IMR-90 (cell line): ENCODE data around the gene FTO. TPM values are rescaled to one million over a fixed set of nuclear protein-coding genes. Genes with fewer than 3 reads are reported as not detected.

Experiments used
- ATAC-seq: fragments of 200-7000 bp; cut with Tn5 transposase; 2 replicates; pipeline ENCODE4 v1.9.1; 2020; ENCODE audit warnings: low read depth, mild to moderate bottlenecking, moderate library complexity
- BruUV-seq: library from RNA; stranded (reverse); fragments of 400-500 nt; replicated peaks from 2 replicates; lab custom pipeline; 2021; lab: Mats Ljungman, UMichigan
- CTCF ChIA-PET: fragments of 300-600 bp; formaldehyde crosslinking; extraction: SDS; loops from one replicate; lab custom pipeline; 2021; ENCODE audit warnings: antibody characterized with exemption; lab: Yijun Ruan, JAX
- POLR2A ChIA-PET: fragments of 300-600 bp; sonication (Branson Sonifier 250); formaldehyde crosslinking; loops from one replicate; lab custom pipeline; 2022; ENCODE audit warnings: antibody characterized with exemption; ENCODE audit not compliant: unreplicated experiment; lab: Charles Lee
- DNase-seq: peaks from one replicate; pipeline ENCODE4 v3.0.0; 2013
- H2AFZ ChIP-seq: replicated peaks from 2 replicates; pipeline ENCODE3; 2013; ENCODE audit warnings: low read length, mild to moderate bottlenecking; ENCODE audit not compliant: poor library complexity
- H2AK5ac ChIP-seq: 2 replicates; pipeline ENCODE4 v1.6.1; 2013; ENCODE audit warnings: low read depth, low read length, inconsistent platforms
- H2AK9ac ChIP-seq: replicated peaks from 2 replicates; pipeline ENCODE3; 2013; ENCODE audit warnings: mild to moderate bottlenecking, low read depth, low read length, moderate library complexity; ENCODE audit not compliant: poor library complexity
- H2BK120ac ChIP-seq: 2 replicates; pipeline ENCODE4 v1.6.1; 2013; ENCODE audit warnings: low read depth, low read length, inconsistent platforms
- H2BK15ac ChIP-seq: 3 replicates; pipeline ENCODE4 v1.6.1; 2013; ENCODE audit warnings: low read depth, low read length, inconsistent platforms
- H2BK20ac ChIP-seq: 2 replicates; pipeline ENCODE4 v1.6.1; 2013; ENCODE audit warnings: low read depth, mild to moderate bottlenecking, inconsistent platforms, low read length, moderate library complexity
- H2BK5ac ChIP-seq: 2 replicates; pipeline ENCODE4 v1.6.1; 2013; ENCODE audit warnings: mild to moderate bottlenecking, low read depth, low read length, inconsistent platforms; ENCODE audit not compliant: poor library complexity, severe bottlenecking
- H3K14ac ChIP-seq: replicated peaks from 2 replicates; pipeline ENCODE4 v1.6.1; 2013; ENCODE audit warnings: low read depth, low read length, inconsistent platforms
- H3K18ac ChIP-seq: 2 replicates; pipeline ENCODE4 v1.6.1; 2013; ENCODE audit warnings: low read depth, low read length, control low read depth
- H3K23ac ChIP-seq: 2 replicates; pipeline ENCODE4 v1.6.1; 2013; ENCODE audit warnings: low read depth, low read length, inconsistent platforms
- H3K27ac ChIP-seq: 2 replicates; pipeline ENCODE4 v1.5.1; 2013; ENCODE audit warnings: mild to moderate bottlenecking, control low read depth, low read length; ENCODE audit not compliant: insufficient read depth
- H3K27me3 ChIP-seq: 2 replicates; pipeline ENCODE4 v1.6.1; 2013; ENCODE audit warnings: low read length; ENCODE audit not compliant: control insufficient read depth, insufficient read depth
- H3K36me3 ChIP-seq: 2 replicates; pipeline ENCODE4 v1.6.1; 2013; ENCODE audit warnings: low read length, mixed read lengths; ENCODE audit not compliant: control insufficient read depth, insufficient read depth
- H3K4ac ChIP-seq: 2 replicates; pipeline ENCODE4 v1.6.1; 2013; ENCODE audit warnings: low read depth, low read length, inconsistent platforms
- H3K4me1 ChIP-seq: 2 replicates; pipeline ENCODE4 v1.6.1; 2013; ENCODE audit warnings: low read length, mixed read lengths; ENCODE audit not compliant: control insufficient read depth, insufficient read depth
- H3K4me2 ChIP-seq: 2 replicates; pipeline ENCODE4 v1.6.1; 2013; ENCODE audit warnings: low read depth, mild to moderate bottlenecking, control low read depth, low read length, moderate library complexity
- H3K4me3 ChIP-seq: 2 replicates; pipeline ENCODE4 v1.5.1; 2013; ENCODE audit warnings: low read depth, mild to moderate bottlenecking, control low read depth, low read length, moderate library complexity; ENCODE audit not compliant: insufficient read depth
- H3K56ac ChIP-seq: 2 replicates; pipeline ENCODE4 v1.6.1; 2013; ENCODE audit warnings: low read length, inconsistent platforms; ENCODE audit not compliant: insufficient read depth; ENCODE audit errors: extremely low read depth
- H3K79me1 ChIP-seq, 2 experiments: 2 replicates each; pipeline ENCODE4 v1.6.1; 2013; ENCODE audit warnings: low read length in 2 of 2, inconsistent platforms in 1 of 2, low read depth in 1 of 2
- H3K9ac ChIP-seq: 2 replicates; pipeline ENCODE4 v1.6.1; 2013; ENCODE audit warnings: low read depth, low read length, control low read depth
- H3K9me1 ChIP-seq: 2 replicates; pipeline ENCODE4 v1.6.1; 2013; ENCODE audit warnings: low read length, inconsistent platforms; ENCODE audit not compliant: insufficient read depth
- H3K9me3 ChIP-seq: 2 replicates; pipeline ENCODE4 v1.6.1; 2013; ENCODE audit warnings: low read length; ENCODE audit not compliant: control insufficient read depth, insufficient read depth
- H4K20me1 ChIP-seq: 2 replicates; pipeline ENCODE4 v1.6.1; 2013; ENCODE audit warnings: low read length, inconsistent platforms; ENCODE audit not compliant: insufficient read depth
- H4K5ac ChIP-seq: 2 replicates; pipeline ENCODE4 v1.6.1; 2013; ENCODE audit warnings: mild to moderate bottlenecking, low read depth, low read length, control low read depth
- H4K8ac ChIP-seq, 2 experiments: 2 replicates each; pipeline ENCODE4 v1.6.1; 2013; ENCODE audit warnings: low read depth in 2 of 2, low read length in 2 of 2, control low read depth in 1 of 2, inconsistent platforms in 1 of 2
- H4K91ac ChIP-seq: 2 replicates; pipeline ENCODE4 v1.6.1; 2013; ENCODE audit warnings: low read depth, low read length, inconsistent platforms; ENCODE audit not compliant: insufficient read depth
- BHLHE40 ChIP-seq: fragments of 150-350 bp; IDR thresholded peaks from 2 replicates; pipeline ENCODE4 v1.6.1; 2016; ENCODE audit warnings: mild to moderate bottlenecking, low read depth, low read length
- CEBPB ChIP-seq: IDR thresholded peaks from 2 replicates; pipeline ENCODE4 v1.6.1; 2012; ENCODE audit warnings: low read depth, low read length, improper control_type of control experiment
- FOS ChIP-seq: fragments of 150-350 bp; IDR thresholded peaks from 2 replicates; pipeline ENCODE4 v1.6.1; 2016; ENCODE audit warnings: low read depth, low read length
- NFE2L2 ChIP-seq: fragments of 150-350 bp; IDR thresholded peaks from 2 replicates; pipeline ENCODE4 v1.6.1; 2016; ENCODE audit warnings: low read depth, mild to moderate bottlenecking, low read length
- RAD21 ChIP-seq: IDR thresholded peaks from 2 replicates; pipeline ENCODE4 v1.6.1; 2012; ENCODE audit warnings: low read length, improper control_type of control experiment
- RFX5 ChIP-seq: IDR thresholded peaks from 2 replicates; pipeline ENCODE4 v1.8.0; 2012; ENCODE audit warnings: low read depth, mild to moderate bottlenecking, low read length, moderate library complexity
- WGBS, 2 experiments: methylation state at CpG; one replicate each; pipeline versions ENCODE4 v1.1.5 to v1.1.7; 2013; ENCODE audit warnings: missing lambda C conversion rate in 2 of 2; ENCODE audit not compliant: insufficient read length in 1 of 2; ENCODE audit errors: extremely low coverage in 2 of 2; 5-methylcytosine and 5-hydroxymethylcytosine counted together
- dilution Hi-C: fragments of 300-500 bp; cut with HindIII; formaldehyde crosslinking; loops from one replicate; pipeline ENCODE4 v1.14.3; 2018; ENCODE audit warnings: low sequenced_read_pairs; ENCODE audit not compliant: unreplicated experiment
- in situ Hi-C: fragments of 300-500 bp; cut with MboI; formaldehyde crosslinking; loops from 3 replicates; pipeline ENCODE4 v1.14.3; 2019; ENCODE audit warnings: low sequenced_read_pairs, inconsistent platforms, mixed read lengths
- intact Hi-C: fragments of 100-400 bp; cut with micrococcal nuclease; formaldehyde crosslinking; loops from 2 replicates; pipeline ENCODE4 v1.10.0; 2022
- polyA plus RNA-seq, 3 experiments: library from polyadenylated mRNA; depleted of rRNA; stranded (reverse); fragments of >200 nt; gene quantifications; 2 replicates each; pipeline ENCODE4 v1.2.3, GENCODE V29; 2012; ENCODE audit warnings: low replicate concordance in 1 of 3
- total RNA-seq: library from RNA; depleted of rRNA; stranded (reverse); fragments of >200 nt; gene quantifications from 2 replicates; pipeline ENCODE4 v1.2.3, GENCODE V29; 2012

Gene FTO
- total and polyA plus RNA-seq, 2 of the 4 experiments (the other 2 are of a cell fraction) = 70.3 to 132 TPM

DNA sequence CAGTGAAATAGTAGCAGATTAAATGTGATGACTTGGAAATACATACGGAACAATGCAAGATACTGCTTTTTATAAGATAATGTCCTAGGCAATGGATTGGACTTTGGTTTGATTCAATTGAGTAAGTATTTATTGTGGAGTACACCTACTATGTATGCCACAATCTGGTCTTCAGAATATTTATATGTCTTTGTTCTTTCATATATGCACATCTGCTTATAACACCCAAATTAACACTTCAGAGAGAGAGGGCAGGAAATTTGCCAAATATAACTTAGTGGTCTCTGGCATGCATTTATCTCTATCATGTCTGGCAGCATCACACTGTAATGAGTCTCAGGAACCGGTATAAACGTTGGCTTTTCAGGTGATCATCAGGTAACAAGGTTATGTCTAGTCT is 17.2 kb upstream of the FTO start:
- in situ Hi-C loops = no loop called here
- no peak overlapping the region for H4K8ac ChIP-seq
- DNase-seq (no peak), ATAC-seq (no peak)
- H2BK5ac ChIP-seq = no peak overlapping the region
- no peak for TF ChIP-seq FOS
- no peak for TF ChIP-seq RFX5
- no peak for TF ChIP-seq CEBPB
- no peak for TF ChIP-seq NFE2L2
- no peak for TF ChIP-seq RAD21
- no peak for TF ChIP-seq BHLHE40
- no peak overlapping the region for H3K4me3 ChIP-seq
- H3K79me1 ChIP-seq = no peaks in the 10 kb centered on the region
- 100% methylated on average over 1 of the region's 3 CpGs; no CpG with 5 or more reads in 1 of the 2 experiments for WGBS, 2 experiments
- no peak overlapping the region for H3K14ac ChIP-seq
- CTCF ChIA-PET = no interaction called here
- no peak overlapping the region for H3K23ac ChIP-seq
- no peak overlapping the region for H4K91ac ChIP-seq
- BruUV-seq = no TSS peak
- H4K20me1 ChIP-seq = no peaks in the 10 kb centered on the region
- no peak overlapping the region for H2BK15ac ChIP-seq
- H3K27ac ChIP-seq = no peak overlapping the region
- H3K4me1 ChIP-seq = no peaks in the 10 kb centered on the region
- H3K9me1 ChIP-seq = no peaks in the 10 kb centered on the region
- H2BK20ac ChIP-seq = no peak overlapping the region
- no peak overlapping the region for H2AFZ ChIP-seq
- no peak overlapping the region for H2AK9ac ChIP-seq
- dilution Hi-C loops = no loop called here
- no peak overlapping the region for H4K5ac ChIP-seq
- no peak overlapping the region for H3K56ac ChIP-seq
- intact Hi-C loops = no loop called here
- peaks cover 2% of the 10 kb centered on the region; the same call in 1 of the 2 replicates for H3K36me3 ChIP-seq
- H2AK5ac ChIP-seq = no peak overlapping the region
- no peak overlapping the region for H3K9ac ChIP-seq
- no peak overlapping the region for H3K4ac ChIP-seq
- POLR2A ChIA-PET = no interaction called here
- no peaks in the 10 kb centered on the region for H3K27me3 ChIP-seq
- H3K18ac ChIP-seq = no peak overlapping the region
- no peaks in the 10 kb centered on the region for H3K9me3 ChIP-seq
- no peak overlapping the region for H2BK120ac ChIP-seq
- no peak overlapping the region for H3K4me2 ChIP-seq
